HepG2 (cell line): Measurements from ENCODE around the gene CYP21A2. TPM values are rescaled to one million over a fixed set of nuclear protein-coding genes. Genes with fewer than 3 reads are reported as not detected.

Experiments used
- ATF1 ChIP-seq: IDR thresholded peaks from 2 replicates; pipeline ENCODE4 v1.6.1; 2016; ENCODE audit warnings: mild to moderate bottlenecking, control low read depth
- CEBPZ ChIP-seq: IDR thresholded peaks from 2 replicates; pipeline ENCODE4 v1.6.1; 2012; ENCODE audit warnings: low read length, improper control_type of control experiment
- CSRNP1 ChIP-seq: sonication (generic); formaldehyde crosslinking; IDR thresholded peaks from 2 replicates; pipeline ENCODE4 v1.8.1; 2023; ENCODE audit warnings: mild to moderate bottlenecking, missing genetic modification reagents
- HNF4G ChIP-seq, 2 experiments: sonication (generic) in 1 of 2; formaldehyde crosslinking in 1 of 2; IDR thresholded peaks; 2 replicates each; pipeline versions ENCODE4 v1.4.0 to v1.6.1; 2011 to 2020; ENCODE audit warnings: borderline replicate concordance in 2 of 2, low read depth in 2 of 2, mild to moderate bottlenecking in 2 of 2, low read length in 1 of 2, missing genetic modification reagents in 1 of 2, moderate library complexity in 1 of 2
- KDM6A ChIP-seq: IDR thresholded peaks from 2 replicates; pipeline ENCODE4 v1.6.1; 2016; ENCODE audit warnings: low read depth
- MIXL1 ChIP-seq: IDR thresholded peaks from 2 replicates; pipeline ENCODE4 v1.6.1; 2016
- NFKB2 ChIP-seq: sonication (generic); formaldehyde crosslinking; IDR thresholded peaks from 2 replicates; pipeline ENCODE4 v1.4.0; 2020; ENCODE audit warnings: missing genetic modification reagents, borderline replicate concordance
- PAWR ChIP-seq: sonication (generic); formaldehyde crosslinking; IDR thresholded peaks from 2 replicates; pipeline ENCODE4 v1.4.0; 2020; ENCODE audit warnings: missing genetic modification reagents, mild to moderate bottlenecking, borderline replicate concordance
- SMC3 ChIP-seq: IDR thresholded peaks from 2 replicates; pipeline ENCODE4 v1.6.1; 2011; ENCODE audit warnings: low read length, improper control_type of control experiment
- TEAD3 ChIP-seq: optimal IDR thresholded peaks from 2 replicates; pipeline ENCODE3; 2016; ENCODE audit warnings: borderline replicate concordance
- TRAFD1 ChIP-seq: sonication (generic); formaldehyde crosslinking; IDR thresholded peaks from 2 replicates; pipeline ENCODE4 v1.5.1; 2020; ENCODE audit warnings: missing genetic modification reagents, mild to moderate bottlenecking, borderline replicate concordance
- XRCC5 ChIP-seq: fragments of 200-400 bp; formaldehyde crosslinking; optimal IDR thresholded peaks from 2 replicates; pipeline ENCODE3; 2017; ENCODE audit warnings: mild to moderate bottlenecking, low read length
- ZMYM4 ChIP-seq: sonication (generic); formaldehyde crosslinking; IDR thresholded peaks from 2 replicates; pipeline ENCODE4 v1.8.1; 2023; ENCODE audit warnings: mild to moderate bottlenecking, missing genetic modification reagents
- ZNF280B ChIP-seq: sonication (generic); formaldehyde crosslinking; IDR thresholded peaks from 2 replicates; pipeline ENCODE4 v1.5.0; 2020; ENCODE audit warnings: missing genetic modification reagents, mild to moderate bottlenecking, borderline replicate concordance
- ZNF350 ChIP-seq: sonication (generic); formaldehyde crosslinking; IDR thresholded peaks from 2 replicates; pipeline ENCODE4 v1.4.0; 2020; ENCODE audit warnings: mild to moderate bottlenecking, low read depth, missing genetic modification reagents, borderline replicate concordance
- ZNF552 ChIP-seq: sonication (generic); formaldehyde crosslinking; IDR thresholded peaks from 2 replicates; pipeline ENCODE4 v1.9.0; 2022; ENCODE audit warnings: missing genetic modification reagents, mild to moderate bottlenecking, borderline replicate concordance
- ZNF883 ChIP-seq: sonication (generic); formaldehyde crosslinking; IDR thresholded peaks from 2 replicates; pipeline ENCODE4 v1.5.1; 2020; ENCODE audit warnings: mild to moderate bottlenecking, missing genetic modification reagents; ENCODE audit errors: not compliant biosample characterization
- polyA plus RNA-seq, 8 experiments: library from polyadenylated mRNA; depleted of rRNA in 3 of 8; stranded (reverse) in 7 of 8; unstranded in 1 of 8; fragments of >200 nt; fragmentation: Illumina TruSeq in 4 of 8; extraction: Trizol in 4 of 8; gene quantifications; 2 replicates each; pipeline versions ENCODE4 v1.2.1 to v1.2.3, GENCODE V29; 2011 to 2016; ENCODE audit warnings: low read depth in 4 of 8, missing spikeins in 1 of 8, mixed read lengths in 1 of 8; ENCODE audit not compliant: insufficient read depth in 1 of 8
- total RNA-seq, 5 experiments: library from RNA; depleted of rRNA; stranded (reverse); fragments of >200 nt; fragmentation: Illumina TruSeq; extraction: Trizol; gene quantifications; 2 replicates each; pipeline ENCODE4 v1.2.3, GENCODE V29; 2016; ENCODE audit warnings: low read depth in 1 of 5

CYP21A2 gene
- total and polyA plus RNA-seq, 2 of the 13 experiments (the other 11 are each of a cell fraction or from before 2014, with no cell fraction given) = 1.5 to 6.3 TPM

GRCh38 chr6:32047855-32048766 lies 9.9 kb downstream of the CYP21A2 start (continued):
- TF ChIP-seq CEBPZ (no peak), CSRNP1 (CRISPR knock-in tag) (0 out of 2 replicates have a peak, but pooled peaks have one; percentile 60), ZNF552 (peak; percentile 68; the same call in 1 of the 2 replicates), MIXL1 (CRISPR knock-in tag) (no peak; the same call in 1 of the 2 replicates), NFKB2 (peak; percentile 88; the same call in 1 of the 2 replicates), ZNF883 (CRISPR knock-in tag) (peak; percentile 60), ZMYM4 (CRISPR knock-in tag) (peak; percentile 86), TEAD3 (CRISPR knock-in tag) (peak; percentile 94), XRCC5 (peak; percentile 97), PAWR (CRISPR knock-in tag) (no peak), ATF1 (CRISPR knock-in tag) (no peak), SMC3 (peak; percentile 58), TRAFD1 (CRISPR knock-in tag) (peak; percentile 91; the same call in 1 of the 2 replicates), KDM6A (0 out of 2 replicates have a peak, but pooled peaks have one; percentile 13), ZNF280B (CRISPR knock-in tag) (no peak), HNF4G (IDR thresholded peaks at IDR 0.05; ENCODE audit: borderline replicate concordance, low read depth, low read length) (peak; percentile 92), HNF4G (CRISPR knock-in tag; IDR thresholded peaks at IDR 0.05; ENCODE audit: borderline replicate concordance, low read depth) (peak; percentile 94), ZNF350 (CRISPR knock-in tag) (peak; percentile 86; the same call in 1 of the 2 replicates)
